Tibial nerve (tissue), 4 donors: ENCODE measurements around the gene SYDE1. TPM values are rescaled to one million over a fixed set of nuclear protein-coding genes. Genes with fewer than 3 reads are reported as not detected.
"Not testable (repeated sequence)": the region's sequence is repeated elsewhere in the genome, so short reads cannot be mapped to it uniquely, and the experiment has no call there.

Experiments
- DNase-seq, 2 donors: peaks; one replicate each; pipeline ENCODE4 v3.0.0-alpha.2; 2019; ENCODE audit warnings: low spot score in 2 of 2
- H3K27ac ChIP-seq, 4 donors: fragments of 200-600 bp; sonication (generic) in 3 of 4; one replicate each; pipeline ENCODE4 v1.5.1; 2017 to 2019; ENCODE audit warnings: mild to moderate bottlenecking in 1 of 4
- H3K27me3 ChIP-seq, 2 donors: fragments of 200-600 bp; sonication (generic) in 1 of 2; one replicate each; pipeline versions ENCODE4 v1.5.1 to v1.6.0; 2017 to 2019
- H3K36me3 ChIP-seq, 3 donors: fragments of 200-600 bp; sonication (generic); one replicate each; pipeline ENCODE4 v1.5.1; 2018 to 2019
- H3K4me1 ChIP-seq, 4 donors: fragments of 200-600 bp; sonication (generic) in 3 of 4; one replicate each; pipeline ENCODE4 v1.5.1; 2017 to 2019
- H3K4me3 ChIP-seq, 4 donors: fragments of 200-600 bp; sonication (generic) in 3 of 4; one replicate each; pipeline ENCODE4 v1.5.1; 2017 to 2019; ENCODE audit warnings: mild to moderate bottlenecking in 1 of 4, moderate library complexity in 1 of 4
- H3K9me3 ChIP-seq, 4 donors: fragments of 200-600 bp; sonication (generic) in 3 of 4; one replicate each; pipeline ENCODE4 v1.5.1; 2017 to 2019
- CTCF ChIP-seq, 5 experiments: fragments of 200-600 bp in 3 of 5; fragments of 450-650 bp in 2 of 5; sonication (generic) in 3 of 5; IDR thresholded peaks; one replicate each; pipeline ENCODE4 v1.5.1; 2016 to 2019; ENCODE audit warnings: antibody characterized with exemption in 5 of 5, mild to moderate bottlenecking in 3 of 5, moderate library complexity in 2 of 5
- EP300 ChIP-seq, 2 donors: sonication (generic); formaldehyde crosslinking; IDR thresholded peaks; one replicate each; pipeline ENCODE4 v1.6.1; 2017; ENCODE audit warnings: antibody characterized with exemption in 2 of 2, mild to moderate bottlenecking in 1 of 2
- POLR2A ChIP-seq, 2 donors: fragments of 450-650 bp; IDR thresholded peaks; one replicate each; pipeline ENCODE4 v1.6.1; 2017; ENCODE audit warnings: antibody characterized with exemption in 2 of 2, mild to moderate bottlenecking in 2 of 2, moderate library complexity in 2 of 2
- WGBS, 2 donors: methylation state at CpG; one replicate each; pipeline ENCODE4 v1.1.5; 2018; 5-methylcytosine and 5-hydroxymethylcytosine counted together
- total RNA-seq, 4 donors: library from RNA; depleted of rRNA; stranded (reverse); fragments of >200 nt; gene quantifications; one replicate each; pipeline ENCODE4 v1.1.0, GENCODE V29; 2016

The SYDE1 gene
- total RNA-seq, 4 donors from 2014 or later, result 31.9 to 58.6 (median 49.4) TPM

GRCh38 chr19:15093001-15093400 lies 14.2 kb upstream of the SYDE1 start:
- Histone ChIP-seq H3K9me3 (no peaks in the 10 kb centered on the region), H3K4me3 (no peak overlapping the region), H3K4me1 (peaks cover 0 to 3% (median 0%) of the 10 kb centered on the region in 4 donors), H3K36me3 (no peaks in the 10 kb centered on the region), H3K27me3 (no peaks in the 10 kb centered on the region), H3K27ac (no peak overlapping the region)
- no peak for DNase-seq
- TF ChIP-seq POLR2A (IDR thresholded peaks at IDR 0.05) (no peak), CTCF (IDR thresholded peaks at IDR 0.05) (no peak), EP300 (IDR thresholded peaks at IDR 0.05) (no peak)
- WGBS, 2 donors, result 75 to 82% methylated on average over 2 of the region's 2 CpGs

- TF ChIP-seq POLR2A (IDR thresholded peaks at IDR 0.05), result no peak
- no peak for TF ChIP-seq EP300 (IDR thresholded peaks at IDR 0.05)
- TF ChIP-seq CTCF (IDR thresholded peaks at IDR 0.05), result no peak
- DNase-seq, result no peak
- H3K27me3 ChIP-seq, result no peaks in the 10 kb centered on the region
- H3K9me3 ChIP-seq, result no peaks in the 10 kb centered on the region
- WGBS, 2 donors, result 70 to 84% methylated on average over 3 of the region's 3 CpGs
- H3K4me1 ChIP-seq, result peaks cover 0 to 3% (median 0%) of the 10 kb centered on the region in 4 donors
- no peak overlapping the region for H3K27ac ChIP-seq
- H3K36me3 ChIP-seq, result no peaks in the 10 kb centered on the region
- no peak overlapping the region for H3K4me3 ChIP-seq
Measured at GRCh38 chr19:15096223-15096622, 11.0 kb upstream of the SYDE1 start.

GRCh38 chr19:15097980-15098379 lies 9.2 kb upstream of the SYDE1 start:
- not testable (repeated sequence) for DNase-seq
- 66 to 73% methylated on average over 6 of the region's 6 CpGs for WGBS, 2 donors

GRCh38 chr19:15098460-15098859 lies 8.7 kb upstream of the SYDE1 start:
- H3K4me3 ChIP-seq, result no peak overlapping the region
- 73 to 76% methylated on average over 10 of the region's 10 CpGs for WGBS, 2 donors
- peaks cover 0 to 16% (median 0%) of the 10 kb centered on the region in 4 donors for H3K9me3 ChIP-seq
- no peaks in the 10 kb centered on the region for H3K4me1 ChIP-seq
- no peak for DNase-seq
- no peak for TF ChIP-seq EP300 (IDR thresholded peaks at IDR 0.05)
- TF ChIP-seq POLR2A (IDR thresholded peaks at IDR 0.05), result no peak
- TF ChIP-seq CTCF (IDR thresholded peaks at IDR 0.05), result no peak
- no peak overlapping the region for H3K27ac ChIP-seq
- H3K27me3 ChIP-seq, result no peaks in the 10 kb centered on the region
- H3K36me3 ChIP-seq, result no peaks in the 10 kb centered on the region

More at GRCh38 chr19:15097980-15098379, 9.2 kb upstream of the SYDE1 start:
- not testable (repeated sequence) for H3K4me3 ChIP-seq, H3K36me3 ChIP-seq, H3K27me3 ChIP-seq, H3K4me1 ChIP-seq, H3K27ac ChIP-seq
- H3K9me3 ChIP-seq, result peaks cover 0 to 11% (median 0%) of the 10 kb centered on the region in 4 donors

GRCh38 chr19:15099017-15099582 lies 8.1 kb upstream of the SYDE1 start:
- TF ChIP-seq CTCF (IDR thresholded peaks at IDR 0.05) (no peak), EP300 (IDR thresholded peaks at IDR 0.05) (no peak), POLR2A (IDR thresholded peaks at IDR 0.05) (no peak)
- 83 to 84% methylated on average over 3 of the region's 3 CpGs for WGBS, 2 donors
- Histone ChIP-seq H3K4me1 (no peaks in the 10 kb centered on the region), H3K9me3 (peaks cover 0 to 22% (median 0%) of the 10 kb centered on the region in 4 donors), H3K27me3 (no peaks in the 10 kb centered on the region), H3K27ac (no peak overlapping the region), H3K4me3 (no peak overlapping the region), H3K36me3 (no peaks in the 10 kb centered on the region)
- DNase-seq, result no peak
